HCT116 (cell line): ENCODE results near the gene DUXB. TPM values are rescaled to one million over a fixed set of nuclear protein-coding genes. Genes with fewer than 3 reads are reported as not detected.

Experiments used
- ATAC-seq: fragments of 200-7000 bp; cut with Tn5 transposase; 2 replicates; pipeline ENCODE4 v1.9.1; 2020; ENCODE audit warnings: mild to moderate bottlenecking, moderate library complexity
- BruUV-seq: library from RNA; stranded (reverse); fragments of 400-500 nt; replicated peaks from 2 replicates; lab custom pipeline; 2021; lab: Mats Ljungman, UMichigan
- CTCF ChIA-PET: fragments of 300-600 bp; sonication (Branson Sonifier 250); formaldehyde crosslinking; loops from one replicate; lab custom pipeline; 2021; ENCODE audit warnings: antibody characterized with exemption; lab: Charles Lee
- POLR2A ChIA-PET: fragments of 300-600, 350-600 bp; sonication (Branson Sonifier 250); formaldehyde crosslinking; loops from one replicate; lab custom pipeline; 2021; ENCODE audit warnings: antibody characterized with exemption; lab: Charles Lee
- RAD21 ChIA-PET, 2 experiments: fragments of 300-600 bp; sonication (Branson Sonifier 250); formaldehyde crosslinking; loops; one replicate each; lab custom pipeline; 2023; ENCODE audit warnings: low total read pairs in 2 of 2; ENCODE audit not compliant: uncharacterized antibody in 2 of 2, unreplicated experiment in 2 of 2, low non-redundant PET in 1 of 2; lab: Charles Lee
- DNase-seq: peaks from one replicate; pipeline ENCODE4 v3.0.0-alpha.2; 2010; ENCODE audit warnings: low read depth, low spot score
- H2AFZ ChIP-seq: fragments of 200-600 bp; shearing (Covaris generic), sonication (generic); 2 replicates; pipeline ENCODE4 v1.6.1; 2017; ENCODE audit warnings: low read depth, mixed run types, mixed read lengths, antibody characterized with exemption, low read length; ENCODE audit not compliant: poor library complexity, severe bottlenecking
- H3K27ac ChIP-seq: 2 replicates; pipeline ENCODE4 v1.5.1; 2012; ENCODE audit warnings: low read depth, low read length
- H3K27me3 ChIP-seq: fragments of 200-600 bp; sonication (generic); 2 replicates; pipeline ENCODE4 v1.6.1; 2016; ENCODE audit warnings: mixed run types, low read length, mixed read lengths; ENCODE audit not compliant: insufficient read depth
- H3K36me3 ChIP-seq, 2 experiments: fragments of 200-500 bp in 1 of 2; fragments of 200-600 bp in 1 of 2; sonication (Bioruptor generic) in 1 of 2; sonication (generic) in 1 of 2; 2 replicates each; pipeline versions ENCODE4 v1.5.1 to v1.6.1; 2014 to 2016; ENCODE audit warnings: low read length in 2 of 2, inconsistent platforms in 1 of 2, mixed read lengths in 1 of 2, mixed run types in 1 of 2; ENCODE audit not compliant: insufficient read depth in 2 of 2, control insufficient read depth in 1 of 2
- H3K4me1 ChIP-seq, 2 experiments: fragments of 200-600 bp in 1 of 2; sonication (generic) in 1 of 2; 2 replicates each; pipeline versions ENCODE4 v1.5.1 to v1.6.1; 2012 to 2017; ENCODE audit warnings: low read length in 2 of 2, inconsistent platforms in 1 of 2, mild to moderate bottlenecking in 1 of 2, mixed read lengths in 1 of 2, mixed run types in 1 of 2, moderate library complexity in 1 of 2; ENCODE audit not compliant: insufficient read depth in 2 of 2, control insufficient read depth in 1 of 2
- H3K4me2 ChIP-seq: fragments of 200-600 bp; sonication (generic); 2 replicates; pipeline ENCODE4 v1.6.1; 2017; ENCODE audit warnings: mixed run types, low read length, mixed read lengths
- H3K4me3 ChIP-seq, 2 experiments: fragments of 200-600 bp in 1 of 2; sonication (generic) in 1 of 2; replicated peaks in 1 of 2; 2 replicates each; pipeline ENCODE4 v1.5.1; 2011 to 2016; ENCODE audit warnings: low read length in 2 of 2, control low read depth in 1 of 2, low read depth in 1 of 2, mild to moderate bottlenecking in 1 of 2, mixed read lengths in 1 of 2, mixed run types in 1 of 2
- H3K79me2 ChIP-seq: fragments of 200-600 bp; sonication (generic); 2 replicates; pipeline ENCODE4 v1.6.1; 2017; ENCODE audit warnings: mild to moderate bottlenecking, mixed run types, low read length, moderate library complexity, mixed read lengths; ENCODE audit not compliant: insufficient read depth
- H3K9ac ChIP-seq: fragments of 200-600 bp; sonication (generic); 2 replicates; pipeline ENCODE4 v1.6.1; 2016; ENCODE audit warnings: low read length, mixed read lengths
- H3K9me2 ChIP-seq: fragments of 200-600 bp; sonication (generic), shearing (Covaris generic); 2 replicates; pipeline ENCODE4 v1.6.1; 2017; ENCODE audit warnings: mixed run types, mild to moderate bottlenecking, moderate library complexity; ENCODE audit not compliant: insufficient read depth
- H3K9me3 ChIP-seq, 2 experiments: fragments of 200-500 bp in 1 of 2; fragments of 200-600 bp in 1 of 2; sonication (Bioruptor generic) in 1 of 2; sonication (generic) in 1 of 2; 2 replicates each; pipeline ENCODE4 v1.6.1; 2014 to 2017; ENCODE audit warnings: low read length in 2 of 2, mixed read lengths in 2 of 2, inconsistent platforms in 1 of 2, low read depth in 1 of 2, mild to moderate bottlenecking in 1 of 2, mixed run types in 1 of 2, moderate library complexity in 1 of 2; ENCODE audit not compliant: control insufficient read depth in 1 of 2, insufficient read depth in 1 of 2
- H4K20me1 ChIP-seq: fragments of 200-600 bp; sonication (generic), shearing (Covaris generic); 2 replicates; pipeline ENCODE4 v1.6.1; 2017; ENCODE audit warnings: mixed run types, mild to moderate bottlenecking, moderate library complexity; ENCODE audit not compliant: insufficient read depth
- ATF3 ChIP-seq: IDR thresholded peaks from 2 replicates; pipeline ENCODE4 v1.6.1; 2012
- CBX3 ChIP-seq: IDR thresholded peaks from 2 replicates; pipeline ENCODE4 v1.6.1; 2012; ENCODE audit warnings: low read depth
- CEBPB ChIP-seq: IDR thresholded peaks from 2 replicates; pipeline ENCODE4 v1.6.1; 2012; ENCODE audit warnings: low read depth
- CTCF ChIP-seq, 3 experiments: fragments of 200-600 bp in 1 of 3; sonication (generic) in 1 of 3; IDR thresholded peaks in 2 of 3; conservative IDR thresholded peaks in 1 of 3; 2 replicates each; pipeline ENCODE4 v1.5.1; 2012 to 2017; ENCODE audit warnings: low read depth in 2 of 3, low read length in 2 of 3, antibody characterized with exemption in 1 of 3, borderline replicate concordance in 1 of 3, control low read depth in 1 of 3, mild to moderate bottlenecking in 1 of 3, mixed read lengths in 1 of 3, mixed run types in 1 of 3, moderate library complexity in 1 of 3; ENCODE audit not compliant: insufficient read depth in 1 of 3
- EGR1 ChIP-seq: IDR thresholded peaks from 2 replicates; pipeline ENCODE4 v1.6.1; 2012; ENCODE audit warnings: low read depth
- ELF1 ChIP-seq: IDR thresholded peaks from 2 replicates; pipeline ENCODE4 v1.6.1; 2012; ENCODE audit warnings: low read depth, borderline replicate concordance
- EZH2 ChIP-seq: fragments of 200-600 bp; sonication (generic); IDR thresholded peaks from 2 replicates; pipeline ENCODE4 v1.6.1; 2017; ENCODE audit warnings: antibody characterized with exemption, mixed run types
- EZH2phosphoT487 ChIP-seq: fragments of 200-600 bp; IDR thresholded peaks from 2 replicates; pipeline ENCODE4 v1.6.1; 2018; ENCODE audit warnings: antibody characterized with exemption, borderline replicate concordance
- FOSL1 ChIP-seq: IDR thresholded peaks from 2 replicates; pipeline ENCODE4 v1.6.1; 2012; ENCODE audit warnings: low read depth
- MAX ChIP-seq: IDR thresholded peaks from 2 replicates; pipeline ENCODE4 v1.6.1; 2012
- POLR2A ChIP-seq: IDR thresholded peaks from 2 replicates; pipeline ENCODE4 v1.7.0; 2011; ENCODE audit warnings: borderline replicate concordance; ENCODE audit not compliant: insufficient read depth, insufficient read length; ENCODE audit errors: extremely low read depth
- RAD21 ChIP-seq: IDR thresholded peaks from 2 replicates; pipeline ENCODE4 v1.6.1; 2012; ENCODE audit warnings: low read depth, mild to moderate bottlenecking
- REST ChIP-seq: IDR thresholded peaks from 2 replicates; pipeline ENCODE4 v1.6.1; 2012; ENCODE audit warnings: low read depth
- SIN3A ChIP-seq: IDR thresholded peaks from 2 replicates; pipeline ENCODE4 v1.6.1; 2012; ENCODE audit warnings: low read depth
- SP1 ChIP-seq: IDR thresholded peaks from 2 replicates; pipeline ENCODE4 v1.6.1; 2012; ENCODE audit warnings: low read depth
- SRF ChIP-seq: IDR thresholded peaks from 2 replicates; pipeline ENCODE4 v1.6.1; 2012; ENCODE audit warnings: low read depth
- TCF7L2 ChIP-seq: IDR thresholded peaks from 2 replicates; pipeline ENCODE4 v1.7.0; 2011; ENCODE audit warnings: borderline replicate concordance, inconsistent platforms; ENCODE audit not compliant: insufficient read depth, insufficient read length; ENCODE audit errors: extremely low read depth
- ZBTB33 ChIP-seq: IDR thresholded peaks from 2 replicates; pipeline ENCODE4 v1.6.1; 2011; ENCODE audit warnings: mild to moderate bottlenecking, low read length, moderate library complexity; ENCODE audit not compliant: insufficient replicate concordance; ENCODE audit errors: extremely low read depth
- ZFX ChIP-seq: fragments of 450-650 bp; IDR thresholded peaks from 2 replicates; pipeline ENCODE4 v1.6.1; 2017
- ZNF274 ChIP-seq: fragments of 200-500 bp; sonication (Bioruptor generic); IDR thresholded peaks from 2 replicates; pipeline ENCODE4 v1.6.1; 2014; ENCODE audit warnings: mild to moderate bottlenecking, low read depth, low read length, inconsistent platforms
- intact Hi-C: fragments of 100-400 bp; cut with micrococcal nuclease; formaldehyde crosslinking; loops from 2 replicates; pipeline ENCODE4 v1.10.0; 2022
- total RNA-seq: library from RNA; stranded (reverse); gene quantifications from one replicate; pipeline ENCODE4 v1.2.1, GENCODE V29; 2021; ENCODE audit not compliant: unreplicated experiment

The DUXB gene
- total RNA-seq, 1 experiment from 2014 or later: not detected

- H3K27me3 ChIP-seq: peaks cover 4% of the 10 kb centered on the region; the same call in 1 of the 2 replicates
- no peaks in the 10 kb centered on the region for H3K79me2 ChIP-seq
- no peak overlapping the region for H3K27ac ChIP-seq
- no peak overlapping the region for H3K4me3 ChIP-seq
- no peak for DNase-seq
- no peaks in the 10 kb centered on the region for H3K9me3 ChIP-seq
- no peaks in the 10 kb centered on the region for H4K20me1 ChIP-seq
- BruUV-seq: no TSS peak
- ATAC-seq: no peak
- H3K4me1 ChIP-seq: no peaks in the 10 kb centered on the region
- TF ChIP-seq ZNF274 (no peak), CBX3 (no peak), RAD21 (no peak), SRF (no peak), REST (no peak), SP1 (no peak), ATF3 (no peak), CEBPB (no peak), POLR2A (no peak), EZH2phosphoT487 (no peak), ZFX (no peak), ELF1 (no peak), CTCF (IDR thresholded peaks at IDR 0.05 in 2 of 3, conservative IDR thresholded peaks at IDR 0.05 in 1 of 3; ENCODE audit: borderline replicate concordance in 1 of 3, insufficient read depth in 1 of 3, low read depth in 2 of 3, low read length in 2 of 3) (no peak), ZBTB33 (no peak), MAX (no peak), EGR1 (no peak), SIN3A (no peak), TCF7L2 (no peak), FOSL1 (no peak), EZH2 (no peak)
- intact Hi-C loops: no loop called here
- no peak overlapping the region for H3K9ac ChIP-seq
- no peak overlapping the region for H3K4me2 ChIP-seq
- no peaks in the 10 kb centered on the region for H3K36me3 ChIP-seq
- ChIA-PET RAD21 (no interaction called here), POLR2A (no interaction called here), CTCF (no interaction called here)
- H3K9me2 ChIP-seq: no peaks in the 10 kb centered on the region
- no peak overlapping the region for H2AFZ ChIP-seq
Measured at GRCh38 chr16:75750528-75750927, 49.3 kb upstream of the DUXB start.
